ENCODE results near the gene UPK3BL1.
"Not testable (repeated sequence)": the region's sequence is repeated elsewhere in the genome, so short reads cannot be mapped to it uniquely, and the experiment has no call there.

UPK3BL1 gene

DNA sequence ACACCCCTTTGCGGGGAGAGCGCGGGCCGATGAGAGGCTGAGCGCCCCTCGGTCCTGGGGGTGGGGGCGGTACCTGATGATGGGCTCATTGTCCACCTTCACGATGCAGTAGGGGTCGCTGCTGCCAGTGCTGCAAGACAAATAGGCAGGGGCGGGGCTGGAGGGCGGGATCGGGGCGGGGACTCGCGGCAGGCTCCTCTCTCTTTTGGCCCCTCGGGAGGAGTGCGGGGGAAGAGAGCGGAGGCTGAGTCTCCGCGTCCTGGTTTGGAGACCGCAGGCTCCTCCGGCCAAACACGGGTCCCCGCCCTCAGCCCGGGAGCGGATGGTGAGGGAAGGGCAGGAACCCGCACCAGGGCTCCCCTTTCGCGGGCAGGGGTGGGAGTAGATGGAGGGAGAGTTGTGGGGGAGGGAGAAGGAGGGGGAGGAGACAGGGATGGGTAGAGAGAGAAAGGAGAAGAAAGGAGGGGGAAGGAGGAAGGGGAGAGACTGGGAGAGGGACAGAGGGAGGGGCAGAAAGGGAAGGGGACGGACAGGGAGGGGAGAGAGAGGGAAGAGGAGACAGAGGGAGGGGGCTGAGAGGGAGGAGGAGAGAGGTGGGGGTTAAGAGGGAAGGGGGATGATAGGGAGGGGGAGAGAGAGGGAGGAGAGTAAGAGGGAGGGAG, 31.4 kb downstream of the UPK3BL1 start:
- H3K27me3 ChIP-seq (replicated peaks; ENCODE audit: control insufficient read depth, insufficient read depth, low read length, poor library complexity, severe bottlenecking); H3K4me3 ChIP-seq (ENCODE audit: insufficient read depth, low read depth, low read length, poor library complexity, severe bottlenecking); H3K9me3 ChIP-seq (ENCODE audit: control insufficient read depth, low read length): not testable (repeated sequence)

DNA sequence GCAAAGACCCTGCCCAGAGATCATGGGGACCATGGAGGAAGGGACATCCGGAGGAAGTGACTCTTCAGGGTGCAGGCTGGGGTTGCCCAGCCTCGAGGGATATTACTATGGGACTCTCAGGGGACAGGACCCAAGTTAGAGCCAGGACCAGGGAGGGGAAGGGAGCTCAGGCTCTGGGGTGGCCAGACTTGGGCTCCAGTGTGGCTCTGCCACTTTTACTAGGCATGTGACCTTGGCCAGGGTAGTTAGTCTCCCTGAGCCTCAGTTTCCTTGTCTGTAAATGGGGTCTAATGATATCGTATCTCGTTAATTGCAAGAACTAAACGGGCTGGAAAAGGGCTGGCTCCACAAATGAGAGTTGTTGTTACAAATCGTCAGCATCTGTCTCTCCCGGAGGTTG, 32.1 kb downstream of the UPK3BL1 start:
- not testable (repeated sequence) for H3K36me3 ChIP-seq (ENCODE audit: control insufficient read depth, insufficient read depth, low read length); H3K4me3 ChIP-seq (ENCODE audit: insufficient read depth, low read depth, low read length, poor library complexity, severe bottlenecking); H3K9me3 ChIP-seq (ENCODE audit: control insufficient read depth, low read length); H3K27ac ChIP-seq (ENCODE audit: insufficient read depth, low read length, poor library complexity, severe bottlenecking); H3K4me1 ChIP-seq (ENCODE audit: control insufficient read depth, insufficient read depth, low read length, poor library complexity, severe bottlenecking); DNase-seq; H3K27me3 ChIP-seq (replicated peaks; ENCODE audit: control insufficient read depth, insufficient read depth, low read length, poor library complexity, severe bottlenecking)

More for the DNA sequence above, 31.4 kb downstream of the UPK3BL1 start:
- H3K36me3 ChIP-seq (ENCODE audit: control insufficient read depth, insufficient read depth, low read length); H3K27ac ChIP-seq (ENCODE audit: insufficient read depth, low read length, poor library complexity, severe bottlenecking); H3K4me1 ChIP-seq (ENCODE audit: control insufficient read depth, insufficient read depth, low read length, poor library complexity, severe bottlenecking); DNase-seq: not testable (repeated sequence)

DNA sequence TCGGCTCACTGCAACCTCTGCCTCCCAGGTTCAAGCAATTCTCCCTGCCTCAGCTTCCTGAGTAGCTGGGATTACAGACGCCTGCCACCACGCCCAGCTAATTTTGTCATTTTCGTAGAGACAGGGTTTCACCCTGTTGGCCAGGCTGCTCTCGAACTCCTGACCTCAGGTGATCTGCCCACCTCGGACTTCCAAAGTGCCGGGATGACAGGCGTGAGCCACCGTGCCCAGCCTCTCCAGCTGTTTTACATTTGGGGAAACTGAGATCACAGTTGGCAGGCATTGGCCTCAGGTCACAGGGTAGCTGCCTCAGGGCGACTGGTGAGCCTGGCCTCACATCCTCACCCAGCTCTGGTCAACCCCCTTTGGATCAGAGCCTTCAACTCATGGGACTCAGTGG, 32.9 kb downstream of the UPK3BL1 start:
- not testable (repeated sequence) for H3K4me1 ChIP-seq (ENCODE audit: control insufficient read depth, insufficient read depth, low read length, poor library complexity, severe bottlenecking); H3K27ac ChIP-seq (ENCODE audit: insufficient read depth, low read length, poor library complexity, severe bottlenecking); H3K9me3 ChIP-seq (ENCODE audit: control insufficient read depth, low read length); DNase-seq; H3K27me3 ChIP-seq (replicated peaks; ENCODE audit: control insufficient read depth, insufficient read depth, low read length, poor library complexity, severe bottlenecking); H3K36me3 ChIP-seq (ENCODE audit: control insufficient read depth, insufficient read depth, low read length); H3K4me3 ChIP-seq (ENCODE audit: insufficient read depth, low read depth, low read length, poor library complexity, severe bottlenecking)

DNA sequence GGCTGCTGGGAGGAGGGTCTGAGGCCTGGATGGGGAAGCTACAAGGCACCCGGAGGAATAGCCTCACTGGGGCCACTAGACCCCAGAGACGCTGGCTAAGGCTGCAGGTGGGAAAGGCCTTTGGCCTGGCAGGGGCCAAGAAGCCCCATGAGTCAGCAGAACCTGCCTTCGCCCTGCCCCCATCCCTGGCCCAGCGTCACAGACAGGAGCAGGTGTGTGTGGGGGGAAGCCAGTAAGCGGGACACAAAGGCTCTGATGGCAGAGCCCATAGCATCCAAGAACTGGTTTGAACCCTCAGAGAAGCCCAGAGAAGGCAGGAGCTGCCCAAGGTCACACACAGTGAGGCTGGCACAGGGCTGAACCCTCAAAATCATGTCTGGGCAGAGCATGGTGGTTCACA, 35.7 kb downstream of the UPK3BL1 start:
- not testable (repeated sequence) for DNase-seq; H3K9me3 ChIP-seq (ENCODE audit: control insufficient read depth, low read length); H3K4me3 ChIP-seq (ENCODE audit: insufficient read depth, low read depth, low read length, poor library complexity, severe bottlenecking); H3K36me3 ChIP-seq (ENCODE audit: control insufficient read depth, insufficient read depth, low read length); H3K27me3 ChIP-seq (replicated peaks; ENCODE audit: control insufficient read depth, insufficient read depth, low read length, poor library complexity, severe bottlenecking); H3K27ac ChIP-seq (ENCODE audit: insufficient read depth, low read length, poor library complexity, severe bottlenecking); H3K4me1 ChIP-seq (ENCODE audit: control insufficient read depth, insufficient read depth, low read length, poor library complexity, severe bottlenecking)

DNA sequence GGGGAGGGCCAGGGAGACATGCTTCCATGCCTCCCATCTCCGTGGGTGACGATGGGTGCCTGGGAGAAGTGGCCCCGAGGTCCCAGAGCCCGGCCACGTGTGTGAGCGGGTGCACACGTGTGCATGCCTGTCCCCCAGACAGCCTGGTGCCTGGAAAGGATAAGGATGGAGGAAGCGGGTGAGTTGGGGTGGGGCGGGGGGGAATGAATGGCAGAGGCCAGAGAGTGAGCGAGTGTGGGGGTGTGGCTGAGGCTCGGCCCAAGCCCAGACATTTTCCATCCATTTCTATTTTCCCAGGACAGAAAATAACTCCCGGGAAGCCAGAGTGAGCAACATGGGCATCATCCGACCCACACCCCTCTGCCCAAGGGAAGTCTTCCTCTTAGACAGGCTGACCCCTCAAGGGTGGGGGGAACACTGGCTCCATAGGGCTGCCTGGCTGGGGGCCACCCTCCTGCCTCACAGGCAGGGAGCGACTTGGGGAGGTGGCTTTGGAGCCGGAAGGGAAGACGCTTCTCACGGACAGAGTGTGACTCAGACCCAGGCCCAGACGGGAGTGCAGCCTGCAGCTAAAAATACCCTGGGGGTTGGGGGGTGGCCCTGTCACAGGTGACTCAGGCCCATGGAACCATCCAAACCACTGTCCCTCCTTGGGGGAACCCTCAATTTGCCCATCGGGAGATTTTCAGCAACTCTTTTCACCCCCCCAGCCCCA, 38.0 kb downstream of the UPK3BL1 start:
- H3K27ac ChIP-seq (ENCODE audit: insufficient read depth, low read length, poor library complexity, severe bottlenecking); H3K27me3 ChIP-seq (replicated peaks; ENCODE audit: control insufficient read depth, insufficient read depth, low read length, poor library complexity, severe bottlenecking); H3K4me3 ChIP-seq (ENCODE audit: insufficient read depth, low read depth, low read length, poor library complexity, severe bottlenecking); H3K4me1 ChIP-seq (ENCODE audit: control insufficient read depth, insufficient read depth, low read length, poor library complexity, severe bottlenecking); H3K9me3 ChIP-seq (ENCODE audit: control insufficient read depth, low read length); DNase-seq; H3K36me3 ChIP-seq (ENCODE audit: control insufficient read depth, insufficient read depth, low read length): not testable (repeated sequence)

DNA sequence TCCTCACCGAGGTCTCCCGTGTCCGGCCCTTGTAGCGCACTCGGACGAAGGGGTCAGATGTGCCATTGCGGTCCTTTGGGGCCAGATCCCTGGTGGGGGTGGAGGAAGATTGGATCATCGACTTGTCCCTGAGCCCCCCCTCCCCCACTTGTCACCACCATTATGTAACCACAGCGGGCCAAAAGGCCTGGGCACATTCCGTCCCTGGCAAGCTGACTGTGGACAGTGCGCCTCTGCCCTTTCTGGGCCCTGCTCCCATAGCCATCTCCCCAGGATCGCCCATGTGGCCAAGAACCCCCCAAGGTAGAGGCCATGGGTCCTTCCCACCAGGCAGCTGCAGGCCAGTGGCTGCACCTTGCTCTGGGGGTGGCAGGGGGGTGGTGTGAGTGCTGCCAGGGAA, 40.3 kb downstream of the UPK3BL1 start:
- H3K4me3 ChIP-seq (ENCODE audit: insufficient read depth, low read depth, low read length, poor library complexity, severe bottlenecking); DNase-seq; H3K4me1 ChIP-seq (ENCODE audit: control insufficient read depth, insufficient read depth, low read length, poor library complexity, severe bottlenecking); H3K27ac ChIP-seq (ENCODE audit: insufficient read depth, low read length, poor library complexity, severe bottlenecking); H3K36me3 ChIP-seq (ENCODE audit: control insufficient read depth, insufficient read depth, low read length); H3K9me3 ChIP-seq (ENCODE audit: control insufficient read depth, low read length); H3K27me3 ChIP-seq (replicated peaks; ENCODE audit: control insufficient read depth, insufficient read depth, low read length, poor library complexity, severe bottlenecking): not testable (repeated sequence)

DNA sequence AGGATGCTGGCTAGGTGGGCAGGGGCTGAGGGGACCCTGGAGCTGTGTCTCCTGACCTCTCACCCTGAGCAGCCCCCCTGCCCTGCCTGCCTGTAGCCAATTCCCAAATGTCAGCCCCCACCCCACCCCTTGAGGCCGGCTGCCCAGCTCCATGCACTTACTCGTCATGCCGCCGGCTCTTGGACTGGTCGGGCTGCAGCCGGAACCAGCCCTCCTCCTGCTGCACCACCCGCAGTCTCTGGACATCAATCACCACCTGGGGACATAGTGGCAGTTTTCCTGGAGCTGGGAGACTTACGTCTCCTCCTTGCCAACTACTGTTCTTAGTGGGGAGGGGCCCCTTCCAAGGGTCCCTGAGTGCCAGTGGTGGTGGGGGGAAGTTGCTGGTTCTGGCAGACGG, 42.9 kb downstream of the UPK3BL1 start:
- not testable (repeated sequence) for H3K4me3 ChIP-seq (ENCODE audit: insufficient read depth, low read depth, low read length, poor library complexity, severe bottlenecking); H3K27me3 ChIP-seq (replicated peaks; ENCODE audit: control insufficient read depth, insufficient read depth, low read length, poor library complexity, severe bottlenecking); H3K4me1 ChIP-seq (ENCODE audit: control insufficient read depth, insufficient read depth, low read length, poor library complexity, severe bottlenecking); DNase-seq; H3K27ac ChIP-seq (ENCODE audit: insufficient read depth, low read length, poor library complexity, severe bottlenecking); H3K36me3 ChIP-seq (ENCODE audit: control insufficient read depth, insufficient read depth, low read length); H3K9me3 ChIP-seq (ENCODE audit: control insufficient read depth, low read length)

DNA sequence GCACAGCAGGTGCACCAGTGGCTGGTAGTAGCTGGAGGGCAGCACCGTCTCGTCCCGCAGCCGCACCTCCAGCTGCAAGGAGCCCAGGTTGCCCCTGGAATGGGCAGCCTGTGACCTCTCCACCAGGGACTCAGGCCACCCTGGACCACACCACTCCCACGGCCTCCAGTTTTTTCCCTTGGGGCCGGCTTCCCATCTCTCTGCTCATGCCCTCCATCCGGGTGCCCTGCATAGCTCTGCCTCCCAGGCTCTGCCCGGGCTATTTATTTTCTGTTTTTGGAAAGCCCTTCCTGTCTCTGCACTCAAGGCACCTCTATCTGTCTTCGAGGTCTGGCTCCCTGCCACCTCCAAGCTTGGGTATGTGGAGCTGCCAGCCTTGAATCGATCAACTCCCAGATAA, 46.6 kb downstream of the UPK3BL1 start:
- H3K9me3 ChIP-seq (ENCODE audit: control insufficient read depth, low read length); DNase-seq: not testable (repeated sequence)

DNA sequence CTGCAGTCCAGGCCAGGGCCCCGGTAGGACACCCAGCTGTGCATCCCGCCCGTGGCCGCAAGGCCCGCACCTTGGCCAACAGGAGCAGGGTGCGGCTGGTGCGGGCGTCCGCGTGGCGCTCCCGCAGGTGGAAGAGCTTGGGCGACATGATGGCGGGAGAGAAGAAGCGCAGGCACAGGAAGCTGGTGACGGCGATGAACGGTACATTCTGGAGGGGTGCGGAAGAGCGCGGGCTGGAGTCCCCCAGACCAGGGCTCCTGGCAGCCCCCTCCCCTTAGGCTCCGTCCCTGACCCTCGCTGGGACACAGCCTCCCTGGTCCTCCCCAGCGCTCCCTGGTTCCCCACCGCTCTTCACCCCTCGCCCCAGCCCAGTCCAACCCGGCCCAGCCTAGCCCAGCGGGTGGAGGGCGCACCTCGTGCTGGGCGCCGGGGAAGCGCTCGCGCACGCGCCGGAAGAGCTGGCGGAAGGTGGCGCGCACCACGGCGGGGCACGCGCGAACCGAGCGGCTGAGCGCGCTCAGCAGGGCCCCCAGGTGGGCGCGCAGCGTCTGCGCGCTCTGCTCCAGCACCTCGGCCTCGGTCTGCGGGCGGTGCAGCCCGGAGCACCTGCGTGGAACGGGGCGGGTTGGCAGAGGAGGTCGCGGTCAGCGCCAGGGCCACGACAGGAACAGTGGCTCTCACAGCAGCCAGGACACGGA, 48.8 kb downstream of the UPK3BL1 start:
- not testable (repeated sequence) for H3K27me3 ChIP-seq (replicated peaks; ENCODE audit: control insufficient read depth, insufficient read depth, low read length, poor library complexity, severe bottlenecking); H3K4me3 ChIP-seq (ENCODE audit: insufficient read depth, low read depth, low read length, poor library complexity, severe bottlenecking); DNase-seq; H3K9me3 ChIP-seq (ENCODE audit: control insufficient read depth, low read length); H3K4me1 ChIP-seq (ENCODE audit: control insufficient read depth, insufficient read depth, low read length, poor library complexity, severe bottlenecking); H3K27ac ChIP-seq (ENCODE audit: insufficient read depth, low read length, poor library complexity, severe bottlenecking); H3K36me3 ChIP-seq (ENCODE audit: control insufficient read depth, insufficient read depth, low read length)

More for the DNA sequence above, 46.6 kb downstream of the UPK3BL1 start:
- H3K4me3 ChIP-seq (ENCODE audit: insufficient read depth, low read depth, low read length, poor library complexity, severe bottlenecking); H3K27ac ChIP-seq (ENCODE audit: insufficient read depth, low read length, poor library complexity, severe bottlenecking); H3K4me1 ChIP-seq (ENCODE audit: control insufficient read depth, insufficient read depth, low read length, poor library complexity, severe bottlenecking); H3K36me3 ChIP-seq (ENCODE audit: control insufficient read depth, insufficient read depth, low read length); H3K27me3 ChIP-seq (replicated peaks; ENCODE audit: control insufficient read depth, insufficient read depth, low read length, poor library complexity, severe bottlenecking): not testable (repeated sequence)

DNA sequence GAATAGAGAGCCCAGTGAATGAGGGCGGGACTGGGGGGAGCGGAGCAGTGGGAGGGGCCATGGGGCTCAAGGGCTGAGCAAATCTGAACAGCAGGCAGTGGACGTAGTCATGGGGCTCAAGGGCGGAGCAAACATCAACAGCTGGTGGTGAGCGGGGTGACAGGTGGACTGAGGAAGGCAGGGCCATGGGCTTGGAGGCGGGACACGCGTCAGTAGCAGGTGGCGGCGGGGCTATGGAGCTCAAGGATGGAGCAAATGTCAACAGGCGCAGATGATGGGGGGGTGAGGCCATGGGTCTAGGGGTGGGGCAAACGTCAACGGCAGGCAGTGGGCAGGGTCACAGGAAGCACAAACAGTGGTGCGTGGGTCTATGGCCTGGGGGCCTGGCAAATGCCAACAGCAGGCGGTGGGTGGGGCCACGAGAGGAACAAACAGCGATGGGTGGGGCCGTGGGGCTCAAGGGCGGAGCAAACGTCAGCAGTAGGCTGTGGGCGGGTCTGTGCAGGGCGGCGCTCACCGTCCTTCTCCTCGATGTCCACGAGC, 50.0 kb downstream of the UPK3BL1 start:
- peak in 2 of 3 donors; percentile 32 to 45 for DNase-seq
- H3K4me1 ChIP-seq (ENCODE audit: control insufficient read depth, insufficient read depth, low read length, poor library complexity, severe bottlenecking), result not testable (repeated sequence)

More for the DNA sequence above, 50.0 kb downstream of the UPK3BL1 start:
- not testable (repeated sequence) for H3K4me3 ChIP-seq (ENCODE audit: insufficient read depth, low read depth, low read length, poor library complexity, severe bottlenecking); H3K9me3 ChIP-seq (ENCODE audit: control insufficient read depth, low read length); H3K36me3 ChIP-seq (ENCODE audit: control insufficient read depth, insufficient read depth, low read length); H3K27ac ChIP-seq (ENCODE audit: insufficient read depth, low read length, poor library complexity, severe bottlenecking); H3K27me3 ChIP-seq (replicated peaks; ENCODE audit: control insufficient read depth, insufficient read depth, low read length, poor library complexity, severe bottlenecking)

Data from effector memory CD4-positive, alpha-beta T cell (primary cell).